ENCODE measurements around the gene VPS52. TPM values are rescaled to one million over a fixed set of nuclear protein-coding genes. Genes with fewer than 3 reads are reported as not detected.

Gene VPS52
- total and polyA plus RNA-seq, 9 of the 15 experiments (the other 6 are each of a cell fraction or from before 2014, with no cell fraction given), result 24.4 to 103 (median 40.2) TPM

- TF ChIP-seq THAP12 (CRISPR knock-in tag; IDR thresholded peaks at IDR 0.05), result no peak
- TF ChIP-seq STAT6 (CRISPR knock-in tag; IDR thresholded peaks at IDR 0.05), result no peak
- no peak for TF ChIP-seq THRAP3 (IDR thresholded peaks at IDR 0.05; ENCODE audit: borderline replicate concordance)
- TF ChIP-seq KLF13 (tag; IDR thresholded peaks at IDR 0.05; ENCODE audit: borderline replicate concordance, low read depth), result no peak
- no peak for TF ChIP-seq ATF2 (CRISPR knock-in tag; IDR thresholded peaks at IDR 0.05)
- TF ChIP-seq MLX (CRISPR knock-in tag; conservative IDR thresholded peaks at IDR 0.05), result no peak
- TF ChIP-seq PKNOX1 (IDR thresholded peaks at IDR 0.05), result no peak
- no peak for TF ChIP-seq MCM3 (IDR thresholded peaks at IDR 0.05)
- TF ChIP-seq RBFOX2 (IDR thresholded peaks at IDR 0.05; ENCODE audit: low read depth, low read length), result no peak
- no peak for TF ChIP-seq CREB1 (IDR thresholded peaks at IDR 0.05)
- peak; percentile 31; the same call in 1 of the 2 replicates for TF ChIP-seq CREB1 (CRISPR knock-in tag; IDR thresholded peaks at IDR 0.05)
- no peak for TF ChIP-seq MYNN (IDR thresholded peaks at IDR 0.05)
- TF ChIP-seq MYNN (CRISPR knock-in tag; IDR thresholded peaks at IDR 0.05), result no peak
- no peak for TF ChIP-seq NR3C1 (CRISPR knock-in tag; IDR thresholded peaks at IDR 0.05)
- TF ChIP-seq FOXK2 (conservative IDR thresholded peaks at IDR 0.05 in 1 of 2, IDR thresholded peaks at IDR 0.05 in 1 of 2; ENCODE audit: low read depth in 2 of 2), result no peak
- no peak; the same call in 1 of the 2 replicates for TF ChIP-seq ZNF239 (CRISPR knock-in tag; IDR thresholded peaks at IDR 0.05)
- TF ChIP-seq STAT5A (IDR thresholded peaks at IDR 0.05; ENCODE audit: borderline replicate concordance, low read length), result peak; percentile 30; the same call in 1 of the 2 replicates
- peak; percentile 89 for TF ChIP-seq ZBTB33 (CRISPR knock-in tag; IDR thresholded peaks at IDR 0.05)
- TF ChIP-seq CBX3 (IDR thresholded peaks at IDR 0.05; ENCODE audit: borderline replicate concordance in 1 of 2, low read length in 2 of 2), result no peak
Measured at GRCh38 chr6:33279971-33280511, 8.4 kb upstream of the VPS52 start (continued).
